Stimulated activated CD8-positive, alpha-beta memory T cell treated with anti-CD3 and anti-CD28 coated beads, Interleukin-7, amount 100 ng/mL, for 4 hours (primary cell): Measurements from ENCODE around the gene KNSTRN.

Experiments
- DNase-seq, 2 donors: peaks; one replicate each; pipeline ENCODE4 v3.0.0-alpha.2; 2020; ENCODE audit warnings: low read depth in 2 of 2

Gene KNSTRN

GRCh38 chr15:40429068-40429710 lies 46.7 kb downstream of the KNSTRN start:
- no peak for DNase-seq

DNA sequence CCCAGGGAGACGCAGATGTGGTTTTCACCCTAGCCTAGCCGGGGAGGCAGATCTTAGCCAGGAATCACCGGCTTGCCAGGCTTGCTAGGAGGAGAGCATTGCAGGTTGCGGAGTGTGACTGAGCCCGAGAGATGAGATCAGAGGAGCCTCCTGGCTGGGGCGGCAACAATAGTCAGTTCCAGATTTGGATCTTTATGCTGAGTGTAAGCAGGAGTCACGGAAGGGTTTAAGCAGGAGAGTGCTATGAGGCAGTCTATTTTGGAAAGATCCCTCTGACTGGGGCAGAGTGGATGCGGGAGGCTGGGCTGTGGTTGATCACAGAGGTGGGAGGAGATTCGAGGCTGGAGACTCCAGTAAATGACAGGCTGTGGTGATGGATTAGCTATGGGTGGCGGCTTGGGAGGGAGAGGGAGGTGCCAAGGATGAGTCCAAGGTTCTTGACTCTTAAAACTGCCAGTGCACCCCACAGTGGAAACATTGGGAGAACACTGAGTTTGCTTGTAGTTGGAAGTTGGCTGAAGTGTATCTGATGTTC lies 47.8 kb downstream of the KNSTRN start:
- no peak for DNase-seq

DNA sequence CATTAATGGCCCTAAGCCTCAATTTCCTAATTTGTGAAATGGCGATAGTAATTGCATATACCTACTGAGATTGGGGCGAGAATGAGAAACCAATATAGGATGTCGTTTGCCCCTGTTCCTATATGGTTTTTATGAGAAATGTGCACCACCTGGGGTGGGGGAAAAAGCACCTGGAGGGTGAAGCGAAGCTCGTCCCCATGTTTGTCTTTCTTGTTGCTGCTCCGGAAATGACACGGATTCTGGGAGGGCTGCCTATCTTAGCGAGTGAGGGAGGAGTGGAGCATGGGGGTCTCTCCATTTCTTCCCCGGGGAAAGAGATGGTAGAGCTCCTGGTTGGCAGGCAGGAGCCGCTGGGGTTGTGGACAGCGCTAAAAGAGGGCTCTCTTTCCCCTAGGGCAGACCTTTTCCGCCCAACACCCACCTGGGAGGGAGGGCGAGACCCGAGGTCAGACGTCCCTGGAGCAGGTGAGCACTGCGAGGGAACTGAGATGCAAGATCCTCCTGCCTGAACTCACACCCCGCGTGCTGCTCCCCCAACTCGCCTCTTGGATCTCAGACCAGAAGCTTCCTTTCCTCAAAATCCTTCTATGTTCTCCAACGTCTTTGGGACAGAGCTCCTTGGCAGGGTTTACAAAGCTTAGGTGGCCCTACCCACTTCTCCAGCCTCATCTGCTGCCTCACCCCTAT lies 52.6 kb downstream of the KNSTRN start:
- DNase-seq: no peak

- no peak for DNase-seq
Measured at GRCh38 chr15:40435710-40436089, 53.2 kb downstream of the KNSTRN start.

- DNase-seq: no peak
Measured at GRCh38 chr15:40436116-40436891, 53.8 kb downstream of the KNSTRN start.

GRCh38 chr15:40436892-40437751 lies 54.6 kb downstream of the KNSTRN start:
- no peak for DNase-seq

- no peak for DNase-seq
Measured at GRCh38 chr15:40437752-40438687, 55.5 kb downstream of the KNSTRN start.

DNA sequence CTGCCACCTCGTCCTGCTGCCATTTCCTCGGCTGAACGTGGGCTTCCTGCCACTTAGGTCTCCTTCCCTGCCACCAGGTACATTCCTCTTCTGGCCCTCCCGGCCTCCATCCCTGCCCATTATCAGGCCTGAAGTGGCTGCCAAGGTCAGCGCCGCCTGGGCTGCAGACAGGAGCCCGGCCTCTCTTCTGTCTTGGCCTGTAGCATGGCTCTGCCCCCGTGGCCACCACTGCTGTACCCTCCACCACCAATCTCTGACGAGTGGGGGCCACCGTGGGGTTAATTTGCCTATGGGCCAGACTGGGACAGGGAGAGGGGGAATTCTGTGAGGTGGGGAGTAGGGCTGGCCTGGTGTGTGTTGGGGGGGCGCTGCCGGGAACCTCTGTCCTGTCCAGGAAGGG lies 56.2 kb downstream of the KNSTRN start:
- no peak for DNase-seq

DNA sequence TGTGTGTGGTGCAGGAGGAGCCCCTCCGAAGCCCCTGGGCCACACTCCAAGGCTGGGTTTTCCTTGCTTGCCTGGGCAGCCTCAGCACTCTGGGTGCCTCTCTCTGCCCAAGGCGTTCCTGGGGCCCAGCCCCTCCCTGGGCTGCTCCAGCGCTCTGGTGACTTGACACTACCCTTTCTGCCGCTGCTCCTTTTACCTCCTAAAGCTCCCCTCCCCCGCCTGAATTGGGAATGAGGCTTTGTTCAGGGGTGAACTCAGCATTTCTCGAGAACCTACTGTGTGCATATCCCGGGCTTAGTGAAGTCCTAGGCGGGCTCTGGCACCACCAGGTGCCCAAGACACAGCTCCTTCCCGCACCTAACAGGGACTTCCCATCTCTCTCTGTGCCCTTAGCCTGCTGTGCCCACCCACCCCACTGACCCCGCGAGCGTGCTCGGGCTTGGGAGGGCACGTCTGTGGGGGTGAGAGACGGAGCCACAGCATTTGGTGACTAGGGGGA lies 57.0 kb downstream of the KNSTRN start:
- no peak for DNase-seq

- peak in 1 of 2 donors; percentile 34 for DNase-seq
Measured at GRCh38 chr15:40439960-40440742, 57.6 kb downstream of the KNSTRN start.

- peak; percentile 90 to 96 for DNase-seq
Measured at GRCh38 chr15:40440743-40441564, 58.4 kb downstream of the KNSTRN start, which contains the start of gene BAHD1. BAHD1 (plus strand) TSS chr15:40440953; CDS start chr15:40458465, 17,512 bp downstream.

DNA sequence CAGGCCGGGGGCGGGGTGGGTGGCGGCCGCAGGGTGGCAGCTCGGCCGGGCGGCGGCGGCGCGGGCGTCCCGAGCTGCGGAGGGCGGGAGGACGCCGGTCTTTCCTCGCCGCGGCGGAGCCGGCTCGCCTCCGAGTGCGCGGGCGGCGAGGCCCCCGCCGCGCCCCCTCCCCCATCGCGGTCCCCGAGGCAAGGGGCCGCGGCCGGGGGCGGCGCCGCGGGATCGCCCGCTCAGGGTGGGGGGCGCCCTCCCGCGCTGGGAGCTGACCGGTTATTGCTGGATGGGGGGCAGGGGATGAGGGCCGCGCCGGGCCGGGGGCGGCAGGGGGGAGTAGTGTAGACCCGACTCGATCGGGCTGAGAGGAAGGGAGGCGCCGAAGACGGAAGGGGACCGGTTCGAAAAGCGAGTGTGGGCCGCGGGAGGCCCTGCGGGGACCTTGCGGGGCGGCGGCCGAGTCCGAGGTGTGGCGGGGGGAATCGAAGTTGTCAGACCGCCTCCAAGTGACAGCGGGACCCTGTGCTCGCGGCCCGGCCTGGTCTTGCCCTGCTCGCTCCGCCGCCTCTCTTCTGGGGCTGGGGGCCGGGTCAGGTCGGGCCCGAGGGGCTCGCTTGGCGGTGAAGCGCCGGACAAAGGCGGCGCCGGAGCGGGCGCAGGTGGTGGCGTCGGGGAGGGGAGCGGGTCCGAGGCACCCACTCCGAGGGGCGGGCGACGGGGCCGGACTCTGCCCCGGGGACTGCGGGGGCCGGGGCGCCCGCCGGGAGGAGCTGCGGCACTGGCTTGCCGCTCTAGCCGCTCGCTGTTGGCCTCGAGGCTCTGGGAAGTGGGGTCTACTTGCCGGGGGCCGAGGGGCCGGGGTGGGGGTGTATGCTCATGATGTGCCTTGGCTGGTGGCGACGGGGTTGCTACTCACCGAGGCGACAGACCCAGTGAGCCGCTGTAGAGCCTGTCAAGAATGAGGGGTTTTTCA lies 59.3 kb downstream of the KNSTRN start:
- peak in 1 of 2 donors; percentile 28 for DNase-seq

GRCh38 chr15:40443255-40443654 lies 60.7 kb downstream of the KNSTRN start:
- DNase-seq: no peak

GRCh38 chr15:40443846-40444245 lies 61.3 kb downstream of the KNSTRN start:
- no peak for DNase-seq
